Measurements from ENCODE around the gene NAV2.
"Not testable (repeated sequence)": the region's sequence is repeated elsewhere in the genome, so short reads cannot be mapped to it uniquely, and the experiment has no call there.

The NAV2 gene

GRCh38 chr11:19995145-19995544, 282.5 kb downstream of the NAV2 start:
- DNase-seq (ENCODE audit: low read depth, low spot score), result peak; percentile 48

- no peak for DNase-seq (ENCODE audit: low read depth, low spot score)
Observed at GRCh38 chr11:19996571-19996970, 283.9 kb downstream of the NAV2 start.

- no peak for DNase-seq (ENCODE audit: low read depth, low spot score)
Observed at GRCh38 chr11:20000022-20000350, 287.3 kb downstream of the NAV2 start.

- DNase-seq (ENCODE audit: low read depth, low spot score), result peak; percentile 60
Observed at GRCh38 chr11:20000351-20001134, 287.9 kb downstream of the NAV2 start.

GRCh38 chr11:20002312-20003216, 289.9 kb downstream of the NAV2 start:
- DNase-seq (ENCODE audit: low read depth, low spot score), result no peak

- DNase-seq (ENCODE audit: low read depth, low spot score), result no peak
Observed at GRCh38 chr11:20003351-20003750, 290.7 kb downstream of the NAV2 start.

GRCh38 chr11:20004866-20005265, 292.2 kb downstream of the NAV2 start:
- DNase-seq (ENCODE audit: low read depth, low spot score), result no peak

GRCh38 chr11:20005747-20006146, 293.1 kb downstream of the NAV2 start:
- no peak for DNase-seq (ENCODE audit: low read depth, low spot score)

- not testable (repeated sequence) for DNase-seq (ENCODE audit: low read depth, low spot score)
Observed at GRCh38 chr11:20006618-20007017, 294.0 kb downstream of the NAV2 start.

- DNase-seq (ENCODE audit: low read depth, low spot score), result no peak
Observed at GRCh38 chr11:20007386-20007785, 294.7 kb downstream of the NAV2 start.

- no peak for DNase-seq (ENCODE audit: low read depth, low spot score)
Observed at GRCh38 chr11:20008190-20008870, 295.7 kb downstream of the NAV2 start.

- DNase-seq (ENCODE audit: low read depth, low spot score), result no peak
Observed at GRCh38 chr11:20008871-20009644, 296.4 kb downstream of the NAV2 start.

- no peak for DNase-seq (ENCODE audit: low read depth, low spot score)
Observed at GRCh38 chr11:20010156-20010850, 297.7 kb downstream of the NAV2 start.

GRCh38 chr11:20010851-20011225, 298.2 kb downstream of the NAV2 start:
- DNase-seq (ENCODE audit: low read depth, low spot score), result no peak

GRCh38 chr11:20011307-20011951, 298.8 kb downstream of the NAV2 start:
- DNase-seq (ENCODE audit: low read depth, low spot score), result peak; percentile 43

GRCh38 chr11:20013346-20014066, 300.9 kb downstream of the NAV2 start:
- DNase-seq (ENCODE audit: low read depth, low spot score), result peak; percentile 57

GRCh38 chr11:20014067-20014402, 301.4 kb downstream of the NAV2 start:
- no peak for DNase-seq (ENCODE audit: low read depth, low spot score)

GRCh38 chr11:20015101-20015500, 302.5 kb downstream of the NAV2 start:
- no peak for DNase-seq (ENCODE audit: low read depth, low spot score)

GRCh38 chr11:20015529-20016427, 303.1 kb downstream of the NAV2 start:
- DNase-seq (ENCODE audit: low read depth, low spot score), result no peak
